GM21786 (cell line): ENCODE data around the gene DMD.
A peak's percentile ranks its signal among the peaks of the same experiment; 100 is the strongest.

Experiments
- ATAC-seq: cut with Tn5 transposase; IDR thresholded peaks from one replicate; pipeline ENCODE4 v1.9.1; 2021; ENCODE audit not compliant: unreplicated experiment

DMD gene

GRCh38 chrX:31796624-31797023 is 1414.7 kb downstream of the DMD start:
- no peak for ATAC-seq

DNA sequence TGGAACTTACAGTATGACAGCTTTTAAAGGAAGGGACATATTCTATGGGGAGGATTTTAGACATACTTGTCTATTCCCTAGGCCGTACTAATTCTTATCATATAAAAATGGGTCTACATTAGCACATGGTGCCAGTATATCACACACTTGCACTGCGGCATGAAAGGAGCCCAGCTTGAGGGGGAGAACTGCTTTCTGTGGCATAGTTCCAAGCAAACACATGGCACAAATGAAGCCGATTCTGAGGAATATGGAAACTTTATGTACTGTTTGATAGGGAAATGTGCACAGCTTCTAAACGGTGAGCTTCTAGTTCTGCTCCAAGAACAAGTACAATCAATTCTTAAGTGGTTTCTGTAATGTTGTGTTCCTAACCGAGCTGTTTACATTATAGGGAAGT is 1463.9 kb downstream of the DMD start:
- ATAC-seq = no peak

DNA sequence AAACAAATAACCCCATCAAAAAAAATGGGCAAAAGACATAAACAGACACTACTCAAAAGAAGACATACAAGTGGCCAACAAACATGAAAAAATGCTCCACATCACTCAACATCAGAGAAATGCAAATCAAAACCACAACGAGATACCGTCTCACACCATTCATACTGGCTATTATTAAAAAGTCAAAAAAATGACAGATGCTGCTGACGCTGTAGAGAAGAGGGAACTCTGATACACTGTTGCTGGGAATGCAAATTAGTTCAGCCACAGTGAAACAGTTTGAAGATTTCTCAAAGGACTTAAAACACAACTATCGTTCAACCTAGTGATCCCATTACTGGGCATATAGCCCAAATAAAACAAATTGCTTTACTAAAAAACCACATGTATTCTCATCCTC is 1468.3 kb downstream of the DMD start:
- ATAC-seq = no peak

DNA sequence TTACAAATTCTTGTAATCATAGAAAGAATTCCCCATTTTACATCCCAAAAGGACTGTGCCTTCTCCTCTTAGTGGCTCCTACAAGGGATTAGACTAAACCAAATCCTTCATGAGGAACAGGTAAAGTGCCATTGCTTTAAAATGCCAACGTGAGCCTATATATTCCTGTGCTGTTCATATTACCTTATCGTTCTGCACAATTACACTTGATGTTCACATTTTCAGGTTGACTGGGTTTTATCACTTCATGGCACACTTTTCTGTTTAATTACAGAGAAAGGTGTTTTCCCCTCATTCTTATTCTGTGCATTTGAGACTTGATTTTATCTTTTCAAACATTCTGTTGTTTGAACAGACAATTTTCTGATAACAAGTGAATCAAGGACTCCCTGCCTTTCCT is 1493.9 kb downstream of the DMD start:
- no peak for ATAC-seq

- ATAC-seq = no peak
Measured at GRCh38 chrX:31715675-31716074, 1495.7 kb downstream of the DMD start.

DNA sequence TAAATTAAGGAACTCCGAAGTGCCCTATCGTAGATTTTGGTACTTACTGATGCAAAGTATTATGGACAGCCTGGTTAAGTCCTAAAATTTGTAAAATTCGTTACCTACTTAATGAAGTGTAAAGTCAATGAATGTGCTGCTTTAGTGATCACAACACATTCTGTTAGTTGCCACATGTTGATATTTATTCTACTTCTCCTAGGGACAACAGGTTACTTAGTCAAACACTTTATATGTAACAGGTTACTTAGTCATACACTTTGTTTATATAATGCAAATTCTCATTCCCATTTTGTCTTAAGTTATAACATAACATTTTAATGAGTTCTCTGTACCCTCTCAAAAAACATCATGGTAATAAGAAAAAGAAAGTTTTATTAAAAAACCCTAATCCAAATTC is 1496.6 kb downstream of the DMD start:
- ATAC-seq = no peak

- ATAC-seq = no peak
Measured at GRCh38 chrX:31713120-31713519, 1498.2 kb downstream of the DMD start.

GRCh38 chrX:31711166-31711565 is 1500.2 kb downstream of the DMD start:
- no peak for ATAC-seq

DNA sequence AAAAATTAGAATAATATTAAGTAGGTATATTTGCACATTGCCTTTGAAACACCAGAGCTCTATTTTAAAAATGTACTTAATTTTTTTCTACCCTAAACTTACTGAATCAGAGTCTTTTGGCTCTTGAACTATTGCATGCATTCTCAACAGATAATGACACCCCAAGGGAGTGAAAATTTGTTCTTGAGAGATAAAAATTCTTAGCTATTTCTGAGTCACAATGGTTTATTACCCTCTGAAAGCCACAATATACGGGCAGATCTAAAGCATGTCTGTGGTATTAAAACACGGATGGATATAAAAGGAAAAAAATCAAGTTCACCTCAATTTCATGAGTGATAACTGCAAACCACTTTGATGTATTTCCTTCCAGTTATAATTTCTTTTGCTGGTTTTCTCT is 1503.2 kb downstream of the DMD start:
- ATAC-seq = no peak

DNA sequence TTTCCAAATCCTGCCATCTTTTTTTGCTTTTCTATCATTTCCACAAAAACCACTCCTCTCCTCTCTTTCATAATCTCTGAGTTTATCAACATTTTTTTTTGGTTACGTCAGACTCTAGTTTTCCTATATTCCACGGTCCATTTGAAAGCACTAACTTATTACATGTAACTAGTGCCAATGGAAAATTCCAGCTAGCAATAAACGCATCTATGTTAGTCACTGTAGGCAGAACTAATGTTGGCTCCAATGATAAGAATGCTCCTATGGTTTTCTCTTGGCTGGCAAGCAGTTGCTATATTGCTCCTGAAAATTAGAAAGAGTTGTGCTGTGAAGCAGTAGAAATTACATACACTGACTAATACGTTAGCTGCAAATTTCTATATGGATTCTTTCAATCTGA is 1504.9 kb downstream of the DMD start:
- ATAC-seq = no peak

DNA sequence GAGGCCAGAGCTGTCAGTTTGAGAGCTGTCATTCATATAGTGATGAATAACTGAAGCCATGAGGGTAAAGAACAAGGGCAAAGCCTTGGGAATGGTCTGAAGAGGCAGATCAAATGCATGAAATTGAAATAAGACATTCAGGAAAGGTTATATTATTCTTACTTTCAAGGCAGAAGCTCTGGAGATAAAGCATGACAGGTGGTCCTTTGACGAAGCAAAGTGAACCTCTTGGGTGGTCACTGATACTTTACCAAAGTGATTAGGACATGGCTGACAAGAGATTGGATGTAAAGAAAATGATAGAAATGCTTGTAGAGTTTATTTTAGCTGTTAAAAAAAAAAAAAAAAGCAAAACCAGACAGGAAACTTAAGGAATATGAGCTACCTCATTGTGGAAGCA is 1505.5 kb downstream of the DMD start:
- no peak for ATAC-seq

DNA sequence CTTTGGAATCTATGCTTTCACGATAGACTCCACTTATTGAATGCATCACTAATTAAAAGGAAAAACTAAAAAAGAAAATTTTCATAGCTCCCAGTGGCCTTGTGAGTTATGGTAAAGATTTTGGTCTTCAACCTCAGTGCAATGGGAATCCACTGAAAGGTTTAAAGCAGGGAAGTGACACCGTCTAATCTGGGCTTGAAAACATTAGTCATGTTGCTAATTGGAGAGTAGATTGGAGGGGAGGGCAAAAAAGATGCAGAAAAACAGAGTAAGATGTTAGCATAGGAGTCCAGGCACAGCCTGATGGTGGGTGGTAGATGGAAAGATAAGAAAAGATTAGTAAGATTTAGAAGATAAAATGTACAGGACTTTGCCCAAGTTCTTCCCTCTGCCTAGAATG is 1506.4 kb downstream of the DMD start:
- no peak for ATAC-seq

- ATAC-seq = no peak
Measured at GRCh38 chrX:31702222-31702621, 1509.1 kb downstream of the DMD start.

- no peak for ATAC-seq
Measured at GRCh38 chrX:31697294-31697916, 1513.9 kb downstream of the DMD start.

DNA sequence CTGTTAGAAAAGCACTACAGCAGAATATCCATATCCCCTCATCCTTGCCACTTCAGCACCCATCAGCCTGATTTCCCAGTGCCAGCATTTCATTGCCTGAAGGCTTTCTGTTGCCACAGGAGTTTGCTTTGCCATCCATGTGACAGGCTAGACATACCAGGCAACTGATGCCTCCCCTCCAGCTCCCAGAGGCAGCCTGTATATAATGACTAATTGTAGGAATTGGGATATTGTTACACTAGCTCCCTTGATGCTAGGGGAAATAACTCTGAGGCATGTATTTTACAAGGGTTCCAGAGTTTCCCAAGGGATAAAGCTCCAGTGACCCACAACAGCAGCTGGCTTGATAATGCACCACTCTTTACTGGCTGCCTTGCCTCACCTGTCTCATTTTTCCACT is 1531.5 kb downstream of the DMD start:
- no peak for ATAC-seq

- no peak for ATAC-seq
Measured at GRCh38 chrX:31670245-31670644, 1541.1 kb downstream of the DMD start.

DNA sequence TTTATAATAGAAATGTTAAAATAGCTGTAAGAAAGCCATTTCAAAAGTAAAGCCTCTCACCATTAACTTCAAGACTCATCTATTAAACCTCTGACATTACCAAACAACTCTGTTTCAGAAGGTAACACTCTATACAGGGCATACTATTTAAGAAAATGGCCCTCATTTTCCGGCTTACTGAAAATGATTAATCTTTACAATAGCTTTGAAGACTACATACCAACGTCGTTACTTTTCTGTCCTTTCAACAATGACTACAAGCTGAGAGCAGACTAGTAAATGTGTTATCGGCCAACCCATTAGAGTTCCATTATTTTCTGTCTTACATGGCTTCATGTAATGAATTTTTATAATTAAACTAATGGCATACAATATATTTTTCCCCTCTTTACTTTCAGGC is 1545.9 kb downstream of the DMD start:
- no peak for ATAC-seq

- no peak for ATAC-seq
Measured at GRCh38 chrX:31663172-31663571, 1548.2 kb downstream of the DMD start.

- ATAC-seq = no peak
Measured at GRCh38 chrX:31661280-31661810, 1550.0 kb downstream of the DMD start.

GRCh38 chrX:31658360-31658759 is 1553.0 kb downstream of the DMD start:
- no peak for ATAC-seq

GRCh38 chrX:31656013-31656412 is 1555.3 kb downstream of the DMD start:
- no peak for ATAC-seq

- ATAC-seq = no peak
Measured at GRCh38 chrX:31653422-31653821, 1557.9 kb downstream of the DMD start.

DNA sequence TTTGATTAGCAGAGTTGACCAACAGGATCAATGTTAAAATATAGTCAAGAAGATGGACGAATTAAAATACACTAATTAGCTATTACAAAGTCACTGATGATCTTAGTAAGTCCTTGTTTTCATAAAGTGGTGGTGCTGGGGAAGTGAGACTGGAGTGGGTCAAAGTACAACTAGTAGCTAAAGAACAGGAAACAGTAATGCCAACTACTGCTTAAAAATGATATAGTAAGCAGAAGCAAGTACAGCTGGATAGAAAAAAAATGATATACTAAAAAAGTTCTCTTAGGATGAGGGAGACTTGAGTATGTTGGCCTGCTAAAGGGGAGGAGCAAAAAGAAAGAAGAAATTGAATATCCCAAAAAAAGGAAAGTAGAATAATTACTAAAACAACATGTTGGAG is 1558.7 kb downstream of the DMD start:
- ATAC-seq = peak; percentile 77
